ENCODE results near the gene PRRG1.
"Not testable (repeated sequence)": the region's sequence is repeated elsewhere in the genome, so short reads cannot be mapped to it uniquely, and the experiment has no call there.

Gene PRRG1

GRCh38 chrX:37474478-37474877, 125.3 kb downstream of the PRRG1 start:
- no peak for DNase-seq

- DNase-seq = no peak
These were observed 127.5 kb downstream of the PRRG1 start for GRCh38 chrX:37476571-37477170.

- not testable (repeated sequence) for DNase-seq
These were observed 135.2 kb downstream of the PRRG1 start for GRCh38 chrX:37484335-37484734.

GRCh38 chrX:37485429-37485828, 136.3 kb downstream of the PRRG1 start:
- no peak for DNase-seq

GRCh38 chrX:37487271-37487670, 138.1 kb downstream of the PRRG1 start:
- DNase-seq = no peak

- no peak for DNase-seq
These were observed 139.2 kb downstream of the PRRG1 start for GRCh38 chrX:37488323-37488722.

- DNase-seq = no peak
These were observed 142.5 kb downstream of the PRRG1 start for GRCh38 chrX:37491686-37492085.

- not testable (repeated sequence) for DNase-seq
These were observed 146.6 kb downstream of the PRRG1 start for GRCh38 chrX:37495760-37496159.

- not testable (repeated sequence) for DNase-seq
These were observed 148.0 kb downstream of the PRRG1 start for GRCh38 chrX:37497126-37497525.

GRCh38 chrX:37498323-37498722, 149.2 kb downstream of the PRRG1 start:
- not testable (repeated sequence) for DNase-seq

GRCh38 chrX:37499649-37500048, 150.5 kb downstream of the PRRG1 start:
- DNase-seq = not testable (repeated sequence)

GRCh38 chrX:37504991-37505390, 155.8 kb downstream of the PRRG1 start:
- no peak for DNase-seq
